Measurements from ENCODE around the gene BLACAT1. TPM values are rescaled to one million over a fixed set of nuclear protein-coding genes. Genes with fewer than 3 reads are reported as not detected.
A peak's percentile ranks its signal among the peaks of the same experiment; 100 is the strongest.

Gene BLACAT1
- total RNA-seq, 1 experiment from 2014 or later: not detected

DNA sequence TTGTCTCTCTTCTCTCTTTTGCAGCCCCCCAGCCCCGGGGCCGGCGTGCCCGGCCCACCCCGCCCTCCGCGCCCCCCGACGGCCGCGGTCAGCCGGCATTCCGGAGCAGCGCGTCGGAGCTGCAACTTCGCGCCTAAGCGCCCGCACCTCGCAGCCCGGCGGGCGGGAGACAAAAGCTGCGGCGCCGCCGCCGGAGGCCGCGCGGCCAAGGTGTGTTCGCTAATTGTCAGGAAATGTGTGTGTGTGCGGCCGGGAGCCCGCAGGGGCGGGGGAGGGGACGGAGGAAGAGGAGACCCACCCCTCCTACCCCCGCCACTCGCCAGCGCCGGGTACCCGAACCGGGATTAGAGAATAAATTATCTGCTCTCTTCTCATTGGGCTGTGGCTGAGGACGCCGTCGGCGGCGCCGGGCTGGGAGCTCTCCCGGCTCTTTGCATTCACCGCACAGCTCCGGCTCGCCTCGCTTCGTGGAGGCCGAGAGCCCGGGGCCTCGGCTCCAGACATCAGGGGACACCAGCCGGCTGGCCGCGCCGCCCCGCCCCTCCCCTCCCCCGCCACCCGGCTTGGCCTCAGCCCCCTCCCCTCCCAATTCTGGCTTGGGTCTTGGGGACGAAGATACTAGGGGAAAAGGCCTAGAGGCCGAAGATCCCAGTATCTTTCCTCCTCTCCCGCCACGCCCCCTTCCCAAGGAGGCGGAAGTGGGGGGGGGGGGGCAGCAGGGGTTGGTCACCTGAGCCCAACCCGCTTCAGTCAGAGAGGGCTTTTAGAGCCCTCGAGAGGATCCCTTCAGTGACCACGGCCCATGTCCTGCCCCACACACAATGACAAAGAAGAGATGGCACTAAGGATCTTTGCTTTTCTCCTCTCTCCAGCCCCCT, 1.3 kb upstream of the BLACAT1 start:
- no peak for DNase-seq (ENCODE audit: low read depth)

DNA sequence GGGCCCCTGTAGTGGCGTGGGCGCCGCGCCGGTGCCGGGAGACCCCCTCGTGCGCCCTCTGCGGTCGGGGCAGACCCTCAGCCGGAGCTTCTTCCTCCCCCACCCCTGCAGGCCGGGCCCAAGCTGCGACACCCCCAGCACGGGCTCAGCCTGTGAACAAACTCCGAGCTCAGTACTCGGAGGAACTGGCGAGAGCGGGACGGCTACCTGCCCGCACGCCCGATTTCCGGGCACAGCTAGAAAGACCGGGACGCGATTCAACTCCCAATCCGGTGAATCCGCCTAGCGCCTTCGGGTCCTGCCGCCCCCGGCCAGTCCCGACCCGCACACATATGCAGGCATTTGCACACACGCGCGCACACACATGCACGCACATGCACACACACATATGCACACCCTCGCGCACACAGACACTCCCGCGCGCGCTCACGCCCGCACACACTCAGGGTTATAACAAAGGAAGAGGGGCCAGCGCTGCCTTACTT, 580 bp upstream of the BLACAT1 start:
- DNase-seq (ENCODE audit: low read depth): no peak

DNA sequence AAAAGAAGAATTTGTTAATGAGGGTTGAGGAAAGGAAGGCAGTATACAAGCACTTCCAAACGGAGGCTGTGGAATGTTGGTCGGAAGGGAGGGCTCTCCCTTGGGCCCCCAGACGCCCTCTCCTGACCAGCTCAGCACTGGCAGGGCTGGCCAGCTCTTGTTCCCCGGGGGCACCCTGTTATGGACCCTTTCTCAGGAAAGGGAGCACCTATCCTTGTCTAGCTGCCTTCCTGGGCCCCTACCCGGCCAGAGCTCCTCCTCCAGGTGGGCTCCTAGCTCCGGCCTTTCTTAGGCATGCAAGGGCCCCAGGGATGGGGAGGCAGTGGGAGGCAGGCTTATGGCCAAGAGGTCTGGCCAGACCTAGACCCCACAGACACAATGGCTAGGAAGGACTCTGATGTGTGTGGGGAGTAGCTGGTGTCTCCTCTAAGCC, 926 bp downstream of the BLACAT1 start:
- no peak for DNase-seq (ENCODE audit: low read depth)

DNA sequence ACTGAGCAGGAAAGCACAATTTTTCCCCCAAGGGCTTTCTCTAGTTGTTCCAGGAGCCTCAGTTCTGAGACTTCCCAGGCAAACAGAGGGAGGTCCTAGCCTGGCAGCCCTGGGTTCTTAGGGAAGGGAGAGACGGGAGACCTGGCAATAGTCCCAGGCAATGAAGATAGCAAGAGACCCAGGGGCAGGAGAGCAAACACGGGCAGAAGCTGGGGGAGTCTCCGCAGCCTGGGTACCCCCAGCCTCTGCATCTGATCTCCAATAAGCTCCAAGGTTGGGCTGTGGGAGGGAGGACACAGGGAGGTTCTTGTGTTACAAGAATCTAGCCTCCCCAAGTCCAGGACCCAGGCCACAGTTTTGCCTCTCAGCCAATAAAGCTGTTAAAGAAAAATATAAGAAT, 2.4 kb downstream of the BLACAT1 start:
- no peak for DNase-seq (ENCODE audit: low read depth)

DNA sequence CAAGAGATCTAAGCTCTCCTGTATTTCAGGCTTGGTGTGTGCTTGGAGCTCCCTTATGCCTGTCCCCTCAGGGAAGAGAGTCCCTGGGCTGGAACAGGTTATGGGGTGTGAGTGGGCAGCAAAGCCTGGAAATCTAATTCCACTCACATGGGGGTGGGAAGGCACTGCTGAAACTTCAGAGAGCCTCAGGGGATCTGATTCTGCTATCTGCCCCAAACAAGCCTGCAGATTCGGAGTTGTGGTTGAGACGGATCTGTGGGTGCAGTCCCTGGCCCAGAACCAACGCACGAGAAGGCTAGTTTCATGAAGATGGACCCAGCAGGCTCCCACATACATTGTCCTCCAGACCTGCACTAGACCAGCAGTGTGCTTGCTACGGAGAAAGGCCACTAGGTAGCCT, 2.9 kb downstream of the BLACAT1 start:
- DNase-seq (ENCODE audit: low read depth): no peak

DNA sequence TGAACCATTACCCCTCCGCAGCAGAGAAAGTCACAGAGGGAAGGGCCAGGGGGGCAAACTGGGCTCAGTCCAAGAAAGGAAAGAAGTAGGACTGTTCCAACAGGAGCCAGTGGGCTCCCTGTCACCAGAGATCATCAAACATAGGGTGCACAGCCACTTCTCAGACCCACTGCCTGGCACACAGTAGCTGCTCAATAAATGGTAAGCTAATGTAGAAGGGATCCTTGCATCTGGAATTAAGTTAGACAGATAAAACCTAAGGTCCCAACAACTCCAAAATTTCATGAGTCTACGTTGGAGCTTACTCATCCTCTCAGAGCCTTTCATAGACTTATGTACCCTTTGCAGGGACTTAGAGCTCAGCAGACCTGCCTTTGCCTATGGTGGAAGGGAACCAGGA, 3.5 kb downstream of the BLACAT1 start:
- DNase-seq (ENCODE audit: low read depth): no peak

DNA sequence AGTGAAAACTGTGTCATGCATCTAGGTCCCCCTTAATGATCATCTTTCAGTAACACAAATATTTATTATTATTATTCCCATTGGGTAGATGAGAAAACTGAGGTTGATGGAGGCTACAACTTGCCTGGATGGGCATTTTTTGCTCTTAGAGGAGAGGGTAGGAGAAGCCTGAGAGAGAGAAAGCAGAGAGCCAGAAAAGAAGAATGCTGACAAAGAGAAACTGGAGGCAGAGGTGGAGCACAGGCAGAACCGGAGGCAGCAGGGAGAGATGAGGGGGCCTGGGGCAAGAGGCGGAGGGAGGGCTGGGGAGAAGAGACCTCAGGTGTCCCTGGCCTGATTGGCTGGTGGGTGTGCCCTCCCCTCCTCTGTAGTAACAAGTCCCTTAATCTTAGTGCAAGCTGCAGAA, 4.1 kb downstream of the BLACAT1 start:
- DNase-seq (ENCODE audit: low read depth): no peak

DNA sequence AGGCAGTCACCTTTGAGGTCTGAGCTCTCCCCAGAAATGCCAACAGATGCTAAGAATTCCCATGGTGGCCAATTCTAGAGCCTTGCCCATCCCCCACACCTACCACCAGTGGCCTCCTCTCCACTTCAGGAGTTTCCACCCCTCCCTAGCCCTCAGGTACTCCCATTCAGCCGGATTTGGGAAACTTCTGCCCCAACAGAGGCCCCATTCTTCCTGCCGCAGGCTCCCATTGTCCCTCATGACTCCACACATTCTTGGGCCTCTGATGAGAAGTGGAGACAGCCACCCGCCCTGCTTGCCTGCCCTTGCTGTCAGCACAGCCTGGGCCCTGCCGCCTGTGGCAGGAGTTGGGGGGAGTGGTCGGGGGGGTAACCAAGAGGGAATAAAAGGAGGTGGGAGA, 4.6 kb downstream of the BLACAT1 start:
- no peak for DNase-seq (ENCODE audit: low read depth)

DNA sequence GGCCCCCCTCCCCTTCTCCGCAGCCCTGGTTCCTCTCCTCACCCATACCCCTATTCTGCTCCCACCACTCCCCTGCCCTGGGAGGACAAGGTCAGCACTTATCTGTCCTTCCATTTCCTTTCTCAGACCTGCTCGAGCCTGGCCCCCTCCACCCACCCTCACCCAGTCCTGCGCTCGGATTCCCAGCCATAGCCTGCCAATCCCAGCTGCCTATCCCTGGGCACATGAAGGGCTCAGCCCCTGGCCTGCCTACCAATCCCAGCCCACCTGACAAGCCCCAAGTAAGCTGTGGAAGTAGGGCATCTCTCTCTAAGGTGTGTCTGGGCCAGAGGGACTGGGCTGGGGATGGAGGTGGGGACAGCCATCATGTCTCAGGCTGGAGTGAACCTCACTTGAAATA, 5.4 kb downstream of the BLACAT1 start:
- no peak for DNase-seq (ENCODE audit: low read depth)

DNA sequence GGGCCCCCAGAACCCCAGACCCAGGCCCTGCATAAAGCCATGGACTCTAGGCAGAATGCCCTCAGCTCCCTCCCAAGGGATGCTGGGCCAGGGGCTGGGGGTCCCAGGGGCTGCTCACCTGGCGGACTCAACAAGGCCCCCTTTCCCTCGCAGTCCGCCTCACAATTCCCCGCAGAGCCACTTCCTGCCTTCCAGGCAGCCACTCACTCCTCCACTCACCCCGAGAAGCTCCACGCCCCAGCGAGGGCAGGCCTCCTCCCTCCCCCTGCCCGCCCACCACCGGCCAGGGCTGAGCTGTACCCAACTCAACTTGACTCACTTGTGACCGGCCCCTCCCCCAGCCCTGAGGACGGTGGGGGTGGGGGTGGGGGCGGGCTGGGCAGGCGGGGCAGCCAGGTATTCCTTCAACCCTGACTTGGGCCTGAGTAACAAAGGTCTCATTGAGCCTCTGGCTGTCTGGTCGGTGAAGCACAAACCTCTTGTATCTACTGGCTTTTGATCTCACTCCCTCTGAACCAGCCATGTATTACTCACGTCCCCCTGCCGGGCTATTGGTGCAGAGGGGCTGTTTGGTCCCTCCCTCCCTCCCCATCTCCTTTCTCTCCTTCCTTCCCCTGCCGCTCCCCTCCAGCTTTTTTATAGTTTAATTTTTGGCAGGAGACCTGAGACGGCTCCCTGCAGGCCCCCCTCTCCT, 5.9 kb downstream of the BLACAT1 start:
- peak; percentile 47 for DNase-seq (ENCODE audit: low read depth)

DNA sequence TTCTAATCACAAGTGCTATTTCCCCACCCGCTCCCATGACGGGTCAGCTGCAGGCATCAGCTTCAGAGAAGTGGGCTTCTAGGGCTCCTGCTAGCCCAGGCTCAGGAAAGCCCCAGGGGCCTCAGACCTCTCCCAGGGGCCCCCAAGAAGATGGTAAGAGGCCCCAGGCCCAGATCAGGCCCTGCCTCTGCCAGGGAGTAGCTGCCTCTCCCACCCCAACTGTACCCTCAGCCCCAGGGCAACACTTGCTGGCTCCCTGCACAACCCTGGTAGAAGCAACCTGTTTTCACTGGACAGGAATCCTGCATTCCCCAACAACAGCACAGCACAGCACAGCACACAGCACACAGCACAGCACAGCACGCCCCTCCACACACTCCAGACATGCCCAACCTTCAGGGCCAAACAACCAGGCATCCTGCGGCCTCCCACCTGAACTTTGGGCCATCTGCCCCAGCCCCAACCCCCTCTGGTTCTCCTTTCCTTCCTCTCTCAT, 6.5 kb downstream of the BLACAT1 start:
- DNase-seq (ENCODE audit: low read depth): no peak

DNA sequence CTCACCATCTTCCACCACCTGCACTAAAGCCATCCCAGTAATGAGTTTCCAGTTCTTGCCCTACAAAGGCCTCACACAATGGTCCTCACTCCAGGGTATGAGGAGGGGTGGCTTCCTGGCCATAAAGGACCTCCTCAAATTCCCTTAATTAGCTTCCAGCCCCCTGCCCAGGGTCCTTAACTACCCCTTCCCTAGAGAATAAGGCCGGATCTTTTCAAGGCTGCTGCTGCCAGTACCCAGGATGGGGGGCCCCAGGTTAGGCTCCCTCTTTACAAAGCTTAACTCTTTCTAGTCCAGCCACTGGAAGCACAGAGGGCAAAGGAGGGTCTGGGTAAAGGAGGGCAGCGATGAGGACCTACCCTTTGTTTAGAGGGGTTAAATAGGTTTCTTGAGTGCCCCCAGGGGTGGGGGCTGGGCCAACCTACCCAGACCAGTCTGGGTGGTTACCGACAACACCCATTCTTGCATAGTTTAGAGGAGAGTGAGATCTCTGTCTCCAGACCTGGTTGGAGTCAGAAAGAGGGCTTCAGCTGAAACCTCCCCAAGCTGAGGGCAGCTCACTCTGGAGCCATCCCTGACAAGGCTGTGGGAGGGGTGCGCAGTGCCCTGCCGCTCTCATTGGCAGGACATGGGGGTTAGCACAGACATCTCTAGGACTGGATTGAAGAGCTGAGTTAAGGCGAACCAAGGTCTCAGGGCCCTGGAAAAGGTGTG, 7.1 kb downstream of the BLACAT1 start:
- DNase-seq (ENCODE audit: low read depth): no peak

DNA sequence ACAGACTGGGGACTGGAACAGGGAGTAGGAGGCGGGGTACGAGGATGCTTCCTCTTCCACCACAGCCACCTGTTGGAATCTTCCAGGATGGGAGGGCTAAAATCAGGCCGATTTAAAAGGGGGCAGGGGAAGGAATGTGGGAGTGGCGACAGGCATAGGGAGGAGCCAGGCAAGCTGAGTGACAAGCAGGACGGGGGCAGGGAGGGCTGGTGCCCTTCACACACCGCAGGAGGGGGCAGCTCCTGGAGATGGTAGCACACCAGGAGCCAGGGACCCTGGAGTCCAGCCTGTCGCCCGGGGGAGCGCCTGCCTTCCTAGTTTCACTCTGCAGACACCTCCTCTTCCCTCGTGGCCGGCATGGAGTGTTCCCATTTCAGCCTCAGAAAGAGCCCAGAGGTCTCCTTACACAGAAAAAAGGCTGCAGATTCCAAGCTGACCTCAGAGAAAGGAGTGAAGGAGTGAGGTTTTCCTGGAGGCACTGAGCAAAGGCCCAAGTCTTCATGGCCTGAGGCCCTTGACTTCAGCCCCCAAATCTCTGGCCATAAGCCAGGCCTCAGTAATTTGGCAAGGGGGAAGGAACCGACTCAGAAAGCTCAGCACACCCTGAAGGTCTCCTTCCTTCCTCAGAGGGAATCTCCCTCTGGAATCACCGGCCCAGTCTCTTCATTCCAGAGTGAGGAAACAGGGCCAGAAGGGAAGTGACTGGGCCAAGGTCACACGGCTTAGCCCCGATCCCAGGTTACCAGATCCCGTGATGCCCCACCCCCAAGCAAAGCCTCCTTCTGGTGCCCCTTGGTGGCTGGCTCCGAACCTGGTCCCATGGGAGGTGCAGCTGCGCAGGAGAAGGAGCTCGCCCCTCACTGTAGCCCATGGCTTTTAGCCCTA, 8.1 kb downstream of the BLACAT1 start:
- DNase-seq (ENCODE audit: low read depth): peak; percentile 23

DNA sequence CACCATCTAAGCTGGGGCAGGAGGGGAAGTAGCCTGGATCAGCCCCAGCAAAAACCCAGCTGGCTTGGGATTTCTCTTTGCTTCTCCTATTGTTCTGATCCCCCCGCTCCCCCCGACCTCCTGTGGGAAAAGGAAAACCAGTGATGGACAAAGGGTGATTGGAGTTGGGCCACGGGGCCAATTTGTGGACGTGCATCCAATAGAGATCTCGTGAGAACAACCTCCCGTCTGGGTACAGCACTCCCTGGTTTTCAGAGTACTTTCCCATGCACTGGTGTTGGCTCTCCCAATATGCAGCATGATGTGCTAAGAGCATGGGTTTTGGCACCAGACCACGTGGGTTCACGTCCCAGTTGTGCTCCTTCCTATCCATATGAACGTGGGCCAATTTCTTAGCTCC, 9.0 kb downstream of the BLACAT1 start:
- DNase-seq (ENCODE audit: low read depth): no peak

DNA sequence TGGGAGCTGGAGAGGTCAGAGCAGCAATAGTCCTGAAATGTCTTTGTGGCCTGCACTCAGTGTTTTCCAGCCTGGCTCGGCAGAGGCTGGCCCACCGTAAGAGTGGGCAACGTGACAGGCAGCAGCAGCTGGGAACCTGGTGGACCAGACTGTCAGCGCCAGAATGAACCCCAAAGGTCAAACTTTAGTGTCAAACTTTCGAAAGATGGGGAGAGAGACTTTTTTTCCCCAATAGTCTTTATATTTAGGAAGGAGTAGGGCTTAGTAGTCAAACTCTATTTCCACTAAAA, 10.3 kb downstream of the BLACAT1 start:
- no peak for DNase-seq (ENCODE audit: low read depth)

DNA sequence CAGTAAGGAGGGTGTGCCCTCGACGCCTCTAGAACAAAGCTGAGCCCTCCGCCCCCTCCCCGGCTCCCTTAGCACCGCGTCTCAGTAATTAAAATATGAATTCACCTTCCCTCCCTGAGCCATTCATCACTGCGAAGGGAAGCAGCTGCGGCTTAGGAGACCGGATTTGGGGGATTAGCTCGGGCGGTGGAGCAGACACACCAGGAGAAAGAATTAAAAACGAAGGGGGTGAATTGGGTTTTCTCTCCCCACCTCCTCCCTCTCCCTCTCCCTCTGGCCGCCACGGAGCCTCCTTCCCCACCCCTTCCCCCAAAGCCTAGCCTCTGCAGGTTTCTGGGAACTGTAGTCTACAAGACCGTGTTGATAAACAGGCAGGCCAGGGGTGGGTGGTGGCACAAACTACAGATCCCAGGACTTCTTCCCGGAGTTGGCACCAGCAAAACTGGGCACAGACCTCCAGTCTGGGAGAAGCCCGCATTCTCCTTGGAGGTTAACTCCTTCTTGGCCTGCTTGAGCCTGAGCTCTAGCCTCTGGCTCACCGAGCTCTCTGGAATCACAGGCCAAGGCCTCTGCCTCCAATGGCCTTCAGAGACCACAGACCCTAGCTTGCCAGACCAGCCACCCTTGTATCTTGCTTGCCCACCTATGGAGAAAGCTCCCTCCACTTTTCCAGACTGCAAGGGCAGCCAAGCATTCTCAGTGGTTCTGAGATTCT, 10.8 kb downstream of the BLACAT1 start:
- DNase-seq (ENCODE audit: low read depth): no peak

DNA sequence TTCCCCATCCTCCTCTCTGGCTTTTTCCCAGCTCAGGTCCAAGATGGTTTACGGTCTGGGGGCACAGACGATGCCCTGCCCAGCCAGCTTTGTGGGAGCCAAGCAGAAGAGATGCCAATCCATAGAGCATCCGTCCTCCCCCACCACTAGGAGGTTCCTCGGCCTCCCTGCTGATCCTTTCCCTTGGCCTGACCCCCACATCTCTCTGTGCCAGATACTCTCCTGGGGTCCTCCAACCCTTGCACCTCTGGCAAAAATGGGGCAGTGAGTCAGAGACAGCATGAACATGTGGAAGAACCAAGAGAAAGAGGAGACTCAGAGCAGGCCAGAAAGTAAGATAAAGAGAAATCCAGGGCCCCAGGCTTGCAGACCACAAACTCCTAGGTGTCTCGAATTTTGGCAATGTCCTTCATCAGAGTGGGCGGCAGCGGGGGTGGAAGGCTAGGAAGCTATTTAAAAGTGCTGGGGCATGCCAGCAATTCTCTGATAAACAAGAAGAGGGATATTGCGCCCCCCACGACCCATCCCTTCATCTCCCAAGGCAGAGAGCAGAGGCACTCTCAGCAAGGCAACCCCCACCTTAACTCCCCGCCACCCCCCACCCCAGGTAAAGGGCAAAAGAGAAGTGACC, 11.4 kb downstream of the BLACAT1 start:
- no peak for DNase-seq (ENCODE audit: low read depth)

DNA sequence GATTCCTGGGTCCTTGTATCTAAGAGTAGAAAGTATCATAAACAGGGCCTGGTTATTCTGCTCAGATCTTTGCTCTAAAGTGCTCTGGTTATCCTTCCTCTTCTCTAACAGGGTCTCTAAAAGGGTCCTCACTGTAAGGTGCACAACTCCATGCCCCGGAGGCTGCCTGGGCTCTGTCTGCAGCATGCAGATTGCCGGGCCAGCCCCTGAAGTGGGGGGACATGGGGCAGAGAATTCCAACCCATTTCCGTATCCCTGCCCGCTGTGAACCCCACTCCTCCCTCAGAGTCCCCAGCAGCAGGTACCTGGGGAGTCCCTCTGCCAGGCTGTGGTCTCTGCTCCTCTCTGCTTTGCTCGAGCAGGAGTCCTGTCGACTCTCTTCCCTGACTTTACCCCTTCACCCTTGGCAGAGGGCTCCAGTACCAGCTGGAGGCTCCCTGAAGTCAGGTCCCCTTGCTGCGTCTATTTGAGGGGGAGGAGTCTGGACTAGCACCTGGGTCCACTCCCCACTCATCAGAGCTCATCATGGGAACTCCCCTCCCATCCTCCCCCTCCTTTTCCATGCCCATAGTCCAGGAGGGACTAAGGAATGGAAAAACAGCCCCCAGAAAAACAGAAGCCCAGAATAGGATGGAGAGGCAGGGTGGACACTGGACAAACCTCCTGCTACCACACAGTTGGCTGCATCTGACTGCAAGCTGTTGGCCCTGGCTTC, 12.1 kb downstream of the BLACAT1 start:
- DNase-seq (ENCODE audit: low read depth): no peak

DNA sequence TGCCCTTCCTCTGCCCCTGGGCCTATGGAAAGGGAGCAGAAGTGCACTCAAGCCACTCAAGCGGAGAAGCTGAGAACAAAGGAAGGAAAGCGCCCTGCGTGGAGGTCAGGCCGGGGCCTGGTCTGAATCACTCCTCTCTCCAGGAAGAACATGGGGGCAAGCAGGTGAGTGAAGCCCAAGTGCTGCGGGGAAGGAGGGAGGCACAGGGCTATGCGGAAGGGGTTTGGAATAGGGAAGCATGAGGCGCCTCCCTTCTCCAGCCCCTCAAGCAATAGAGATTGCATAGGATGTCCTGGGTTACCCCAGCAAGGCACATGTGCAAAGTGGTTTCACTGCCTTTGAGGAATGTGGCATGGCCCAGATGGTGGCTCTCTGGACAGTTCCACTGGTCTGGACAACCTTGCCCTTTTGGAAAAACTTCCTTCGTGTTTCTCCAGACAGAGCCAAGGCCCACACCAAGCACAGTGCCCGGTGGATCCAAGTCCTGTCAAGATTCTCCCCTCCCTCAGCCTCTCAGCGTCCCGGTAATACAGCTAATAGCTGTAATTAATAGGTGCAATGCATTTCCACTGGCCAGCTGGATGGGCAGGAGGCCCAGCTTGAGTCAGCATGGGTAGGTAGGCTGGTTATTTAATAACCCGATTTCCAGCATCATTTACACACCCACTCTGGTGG, 13.7 kb downstream of the BLACAT1 start:
- no peak for DNase-seq (ENCODE audit: low read depth)
